Fibroblast of lung (primary cell): ENCODE measurements around the gene INSIG2. TPM values are rescaled to one million over a fixed set of nuclear protein-coding genes. Genes with fewer than 3 reads are reported as not detected.

Experiments
- DNase-seq, 2 donors: peaks; one replicate each; pipeline versions ENCODE4 v3.0.0 to v3.0.0-alpha.2; 2010; ENCODE audit warnings: low read depth in 2 of 2
- H2AFZ ChIP-seq: 2 replicates; pipeline ENCODE4 v1.5.1; 2012; ENCODE audit warnings: low read length, control low read depth, inconsistent platforms
- H3K27ac ChIP-seq: 2 replicates; pipeline ENCODE4 v1.5.1; 2011; ENCODE audit warnings: low read length, control low read depth; ENCODE audit not compliant: insufficient read depth
- H3K27me3 ChIP-seq: 2 replicates; pipeline ENCODE4 v1.5.1; 2011; ENCODE audit warnings: mild to moderate bottlenecking, low read length; ENCODE audit not compliant: control insufficient read depth, insufficient read depth
- H3K36me3 ChIP-seq: 2 replicates; pipeline ENCODE4 v1.5.1; 2011; ENCODE audit warnings: low read length; ENCODE audit not compliant: control insufficient read depth, insufficient read depth
- H3K4me1 ChIP-seq: 2 replicates; pipeline ENCODE4 v1.5.1; 2011; ENCODE audit warnings: low read length; ENCODE audit not compliant: control insufficient read depth, insufficient read depth; ENCODE audit errors: extremely low read depth
- H3K4me2 ChIP-seq: 2 replicates; pipeline ENCODE4 v1.5.1; 2011; ENCODE audit warnings: low read length, control low read depth; ENCODE audit not compliant: insufficient read depth; ENCODE audit errors: extremely low read depth
- H3K4me3 ChIP-seq, 4 experiments: fragments of 200-600 bp in 1 of 4; sonication (generic) in 1 of 4; replicated peaks in 1 of 4; 2 replicates each; pipeline ENCODE4 v1.5.1; 2011 to 2016; ENCODE audit warnings: low read length in 4 of 4, low read depth in 3 of 4, mild to moderate bottlenecking in 3 of 4, control low read depth in 2 of 4, inconsistent platforms in 1 of 4, mixed read lengths in 1 of 4; ENCODE audit not compliant: insufficient read depth in 1 of 4; ENCODE audit errors: control extremely low read depth in 1 of 4
- H3K79me2 ChIP-seq: 2 replicates; pipeline ENCODE4 v1.5.1; 2012; ENCODE audit warnings: mild to moderate bottlenecking, low read length, inconsistent platforms; ENCODE audit not compliant: control insufficient read depth, insufficient read depth
- H3K9ac ChIP-seq: 2 replicates; pipeline ENCODE4 v1.5.1; 2011; ENCODE audit warnings: mild to moderate bottlenecking, low read length, control low read depth; ENCODE audit not compliant: insufficient read depth
- H3K9me3 ChIP-seq: 2 replicates; pipeline ENCODE4 v1.5.1; 2012; ENCODE audit warnings: low read depth, low read length; ENCODE audit not compliant: control insufficient read depth, insufficient read depth
- H4K20me1 ChIP-seq: 2 replicates; pipeline ENCODE4 v1.5.1; 2011; ENCODE audit warnings: low read length; ENCODE audit not compliant: control insufficient read depth, insufficient read depth; ENCODE audit errors: extremely low read depth
- CTCF ChIP-seq, 2 donors: IDR thresholded peaks in 1 of 2; conservative IDR thresholded peaks in 1 of 2; 1 replicate in 1 of 2; 2 replicates in 1 of 2; pipeline ENCODE4 v1.5.1; 2011 to 2012; ENCODE audit warnings: low read length in 2 of 2, control low read depth in 1 of 2, inconsistent platforms in 1 of 2, low read depth in 1 of 2, mild to moderate bottlenecking in 1 of 2
- EZH2 ChIP-seq: IDR thresholded peaks from 2 replicates; pipeline ENCODE4 v1.5.1; 2012; ENCODE audit warnings: low read length, control low read depth, mild to moderate bottlenecking; ENCODE audit errors: missing control alignments
- polyA plus RNA-seq, 2 donors: library from polyadenylated mRNA; depleted of rRNA in 1 of 2; stranded (reverse) in 1 of 2; unstranded in 1 of 2; fragments of >200 nt; gene quantifications; 2 replicates each; pipeline ENCODE4 v1.2.1, GENCODE V29; 2011 to 2012; ENCODE audit warnings: missing spikeins in 1 of 2
- total RNA-seq: library from RNA; depleted of rRNA; stranded (reverse); fragments of >200 nt; gene quantifications from 2 replicates; pipeline ENCODE4 v1.2.1, GENCODE V29; 2014

Gene INSIG2
- total and polyA plus RNA-seq, 2 donors (not counting 1 experiment from before 2014, with no cell fraction given), result 9.9 to 31.1 TPM

- no peak overlapping the region for H2AFZ ChIP-seq
- H3K9me3 ChIP-seq, result no peaks in the 10 kb centered on the region
- no peak for TF ChIP-seq EZH2
- no peak for TF ChIP-seq CTCF (conservative IDR thresholded peaks at IDR 0.05 in 1 of 2, IDR thresholded peaks at IDR 0.05 in 1 of 2; ENCODE audit: low read depth in 1 of 2, low read length in 2 of 2)
- H3K4me2 ChIP-seq, result no peak overlapping the region
- no peaks in the 10 kb centered on the region for H4K20me1 ChIP-seq
- no peaks in the 10 kb centered on the region for H3K4me1 ChIP-seq
- no peaks in the 10 kb centered on the region for H3K36me3 ChIP-seq
- DNase-seq, result peak in 1 of 2 donors; percentile 20
- no peak overlapping the region for H3K4me3 ChIP-seq
- no peak overlapping the region for H3K27ac ChIP-seq
- H3K27me3 ChIP-seq, result peaks cover 13% of the 10 kb centered on the region
- no peak overlapping the region for H3K9ac ChIP-seq
- H3K79me2 ChIP-seq, result no peaks in the 10 kb centered on the region
Measured at GRCh38 chr2:118065015-118065706, 23.1 kb upstream of the INSIG2 start.

GRCh38 chr2:118065921-118066511, 22.3 kb upstream of the INSIG2 start:
- H3K79me2 ChIP-seq, result no peaks in the 10 kb centered on the region
- TF ChIP-seq CTCF (conservative IDR thresholded peaks at IDR 0.05 in 1 of 2, IDR thresholded peaks at IDR 0.05 in 1 of 2; ENCODE audit: low read depth in 1 of 2, low read length in 2 of 2), result no peak
- no peak for TF ChIP-seq EZH2
- no peak overlapping the region for H3K9ac ChIP-seq
- no peaks in the 10 kb centered on the region for H3K4me1 ChIP-seq
- no peaks in the 10 kb centered on the region for H3K9me3 ChIP-seq
- peaks cover 13% of the 10 kb centered on the region for H3K27me3 ChIP-seq
- DNase-seq, result no peak
- no peak overlapping the region for H3K4me3 ChIP-seq
- H3K4me2 ChIP-seq, result no peak overlapping the region
- H3K36me3 ChIP-seq, result no peaks in the 10 kb centered on the region
- H2AFZ ChIP-seq, result no peak overlapping the region
- H4K20me1 ChIP-seq, result no peaks in the 10 kb centered on the region
- no peak overlapping the region for H3K27ac ChIP-seq

DNA sequence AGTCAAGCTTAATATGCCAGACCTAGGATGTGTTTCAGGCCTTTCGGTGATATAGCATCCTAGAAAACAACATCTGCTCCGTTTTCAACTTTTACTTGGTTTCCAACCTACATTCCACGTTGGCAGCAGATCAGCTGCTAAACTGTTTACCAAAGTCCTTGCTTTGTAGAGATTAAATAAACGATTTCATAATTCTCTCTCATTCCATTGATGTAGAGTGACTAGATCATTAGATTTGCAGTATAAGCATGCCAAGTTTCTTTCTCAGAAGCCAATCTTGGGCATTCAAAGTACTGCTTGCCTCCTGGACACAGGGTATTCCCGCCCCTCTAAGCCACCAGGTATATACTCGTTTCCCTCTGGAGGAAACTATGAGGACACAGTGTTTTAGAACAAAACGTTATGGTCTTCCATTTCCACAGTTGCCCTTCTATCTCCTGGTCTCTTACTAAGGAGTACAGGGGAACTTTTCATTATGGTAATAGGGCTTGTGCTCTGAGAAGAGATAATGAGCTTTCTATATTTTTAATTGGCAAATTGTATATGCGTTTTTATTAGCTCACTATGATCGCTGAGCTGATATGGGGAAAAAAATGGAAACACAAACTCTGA, 10.5 kb upstream of the INSIG2 start:
- DNase-seq, result peak in 1 of 2 donors; percentile 5
- H3K27me3 ChIP-seq, result peaks cover 15% of the 10 kb centered on the region

More for the DNA sequence above, 10.5 kb upstream of the INSIG2 start:
- Histone ChIP-seq H3K27ac (no peak overlapping the region), H3K9ac (no peak overlapping the region), H3K4me1 (no peaks in the 10 kb centered on the region), H3K4me3 (no peak overlapping the region), H3K9me3 (no peaks in the 10 kb centered on the region), H2AFZ (no peak overlapping the region), H3K36me3 (no peaks in the 10 kb centered on the region), H3K79me2 (no peaks in the 10 kb centered on the region), H4K20me1 (no peaks in the 10 kb centered on the region), H3K4me2 (no peak overlapping the region)
- TF ChIP-seq EZH2, result no peak
- TF ChIP-seq CTCF (conservative IDR thresholded peaks at IDR 0.05 in 1 of 2, IDR thresholded peaks at IDR 0.05 in 1 of 2; ENCODE audit: low read depth in 1 of 2, low read length in 2 of 2), result no peak
